Measurements from ENCODE around the gene UAP1L1.
A peak's percentile ranks its signal among the peaks of the same experiment; 100 is the strongest.
"Not testable (repeated sequence)": the region's sequence is repeated elsewhere in the genome, so short reads cannot be mapped to it uniquely, and the experiment has no call there.

UAP1L1 gene

GRCh38 chr9:137053944-137054931 lies 23.1 kb upstream of the UAP1L1 start, which contains the start of gene ENTPD2:
Gene ENTPD2 (minus strand): TSS chr9:137054061. CDS start chr9:137053997, 64 bp downstream.
- no peak for DNase-seq
- intact Hi-C loops (cut with DNase I) = no loop called here

- intact Hi-C loops (cut with DNase I) = no loop called here
- peak in 13 of 42 donors; percentile 32 to 78 (median 63) for DNase-seq
Observed at GRCh38 chr9:137054932-137055384, 22.4 kb upstream of the UAP1L1 start.

GRCh38 chr9:137055385-137056364 lies 21.6 kb upstream of the UAP1L1 start:
- peak; percentile 87 to 99 (median 96) for DNase-seq
- intact Hi-C loops (cut with DNase I) = no loop called here

GRCh38 chr9:137056739-137057415 lies 20.4 kb upstream of the UAP1L1 start:
- DNase-seq = no peak
- intact Hi-C loops (cut with DNase I) = no loop called here

GRCh38 chr9:137057545-137057944 lies 19.8 kb upstream of the UAP1L1 start:
- intact Hi-C loops (cut with DNase I) = no loop called here
- no peak for DNase-seq

GRCh38 chr9:137058521-137059234 lies 18.6 kb upstream of the UAP1L1 start:
- no peak for DNase-seq
- intact Hi-C loops (cut with DNase I) = no loop called here

- intact Hi-C loops (cut with DNase I) = no loop called here
- no peak for DNase-seq
Observed at GRCh38 chr9:137062384-137062783, 14.9 kb upstream of the UAP1L1 start.

GRCh38 chr9:137062798-137063197 lies 14.5 kb upstream of the UAP1L1 start:
- DNase-seq; intact Hi-C loops (cut with DNase I): not testable (repeated sequence)

GRCh38 chr9:137063311-137064026 lies 13.8 kb upstream of the UAP1L1 start:
- intact Hi-C loops (cut with DNase I) = no loop called here
- DNase-seq = no peak

GRCh38 chr9:137064027-137064879 lies 13.1 kb upstream of the UAP1L1 start:
- DNase-seq = peak in 40 of 42 donors; percentile 54 to 90 (median 78)
- intact Hi-C loops (cut with DNase I) = no loop called here

- intact Hi-C loops (cut with DNase I) = no loop called here
- DNase-seq = no peak
Observed at GRCh38 chr9:137064880-137065164, 12.5 kb upstream of the UAP1L1 start.

GRCh38 chr9:137065336-137065967 lies 11.9 kb upstream of the UAP1L1 start:
- intact Hi-C loops (cut with DNase I) = no loop called here
- no peak for DNase-seq

GRCh38 chr9:137066096-137066861 lies 11.0 kb upstream of the UAP1L1 start:
- no peak for DNase-seq
- intact Hi-C loops (cut with DNase I) = loop anchor here (2.0 kb wide), 1 partner anchor 19 kb away; the partner anchor contains the start of gene NPDC1

- DNase-seq = peak; percentile 80 to 94 (median 86)
- intact Hi-C loops (cut with DNase I) = loop anchor here (2.0 kb wide), 1 partner anchor 21 kb away; the partner anchor contains the start of gene NPDC1
Observed at GRCh38 chr9:137067860-137068538, 9.3 kb upstream of the UAP1L1 start.

All from head of caudate nucleus (tissue), 42 donors.